Thymus (tissue), 11 donors: ENCODE results near the gene CCL14. TPM values are rescaled to one million over a fixed set of nuclear protein-coding genes. Genes with fewer than 3 reads are reported as not detected.

Source experiments
- DNase-seq, 9 donors: peaks; one replicate each; pipeline ENCODE4 v3.0.0-alpha.2; 2013; ENCODE audit warnings: low spot score in 9 of 9, low read depth in 6 of 9, missing footprints in 1 of 9
- H3K27ac ChIP-seq, 2 donors: one replicate each; pipeline ENCODE4 v1.5.1; 2013; ENCODE audit warnings: control low read depth in 1 of 2, low read depth in 1 of 2, low read length in 1 of 2, mild to moderate bottlenecking in 1 of 2, moderate library complexity in 1 of 2
- H3K27me3 ChIP-seq, 2 donors: one replicate each; pipeline ENCODE4 v1.5.1; 2013; ENCODE audit warnings: low read length in 1 of 2; ENCODE audit not compliant: control insufficient read depth in 2 of 2, insufficient read depth in 1 of 2
- H3K36me3 ChIP-seq, 2 donors: one replicate each; pipeline ENCODE4 v1.5.1; 2013; ENCODE audit warnings: low read length in 1 of 2, mild to moderate bottlenecking in 1 of 2, moderate library complexity in 1 of 2; ENCODE audit not compliant: control insufficient read depth in 2 of 2, insufficient read depth in 2 of 2
- H3K4me1 ChIP-seq, 2 donors: one replicate each; pipeline ENCODE4 v1.5.1; 2013; ENCODE audit warnings: low read length in 2 of 2; ENCODE audit not compliant: control insufficient read depth in 2 of 2, insufficient read depth in 2 of 2
- H3K4me3 ChIP-seq, 2 donors: one replicate each; pipeline ENCODE4 v1.5.1; 2013; ENCODE audit warnings: low read length in 2 of 2, control low read depth in 1 of 2, mild to moderate bottlenecking in 1 of 2
- H3K9me3 ChIP-seq, 2 donors: one replicate each; pipeline ENCODE4 v1.5.1; 2013; ENCODE audit warnings: low read length in 1 of 2, mild to moderate bottlenecking in 1 of 2; ENCODE audit not compliant: control insufficient read depth in 2 of 2, insufficient read depth in 1 of 2
- WGBS: extraction: QIAGEN DNeasy Blood & Tissue Kit; methylation state at CpG from one replicate; pipeline ENCODE4 v1.1.7; 2013; 5-methylcytosine and 5-hydroxymethylcytosine counted together
- polyA plus RNA-seq: library from polyadenylated mRNA; stranded (reverse); fragments of 200-250 nt; gene quantifications from one replicate; pipeline ENCODE4 v1.2.3, GENCODE V29; 2013
- total RNA-seq: library from RNA; stranded (reverse); fragments of 120-200 nt; gene quantifications from one replicate; pipeline ENCODE4 v1.2.4, GENCODE V29; 2013
- donor health status: healthy.

Gene CCL14
- total and polyA plus RNA-seq, 2 donors: 4.1 to 94.2 TPM

DNA sequence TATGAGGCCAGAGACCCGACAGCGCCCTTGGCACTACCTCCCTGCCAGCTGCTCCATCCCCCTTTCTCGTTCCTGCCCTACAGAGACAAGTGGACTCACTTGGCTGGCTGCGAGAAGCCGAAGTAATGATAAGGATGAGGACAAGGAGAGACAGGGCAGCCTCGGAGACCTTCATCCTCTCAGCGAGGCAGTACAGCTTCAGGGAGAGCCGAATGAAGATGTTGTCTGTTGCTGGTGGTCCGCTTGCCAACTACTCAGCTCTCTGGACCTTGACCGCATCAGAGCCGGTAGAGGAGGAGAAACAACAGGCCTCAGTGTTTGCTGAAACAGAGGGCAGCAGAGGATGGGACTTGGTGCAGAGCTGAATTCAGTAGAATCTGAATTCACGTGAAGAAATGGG, 5.3 kb downstream of the CCL14 start, which contains the start of gene CCL16:
CCL16 (minus strand) TSS at position 252 of the 400 bp plus-strand sequence; CDS start at position 175, 77 bp downstream.
- no peak within 1 kb of the TSS for H3K4me3 ChIP-seq
- H3K27ac ChIP-seq: no peak within 1 kb of the TSS
- H3K27me3 ChIP-seq: no peaks in the 10 kb centered on the region
- no peaks in the 10 kb centered on the region for H3K9me3 ChIP-seq
- WGBS: 96% methylated on average over 12 of the region's 12 CpGs
- no peak for DNase-seq
- no peaks in the 10 kb centered on the region for H3K36me3 ChIP-seq
- H3K4me1 ChIP-seq: no peaks in the 10 kb centered on the region

DNA sequence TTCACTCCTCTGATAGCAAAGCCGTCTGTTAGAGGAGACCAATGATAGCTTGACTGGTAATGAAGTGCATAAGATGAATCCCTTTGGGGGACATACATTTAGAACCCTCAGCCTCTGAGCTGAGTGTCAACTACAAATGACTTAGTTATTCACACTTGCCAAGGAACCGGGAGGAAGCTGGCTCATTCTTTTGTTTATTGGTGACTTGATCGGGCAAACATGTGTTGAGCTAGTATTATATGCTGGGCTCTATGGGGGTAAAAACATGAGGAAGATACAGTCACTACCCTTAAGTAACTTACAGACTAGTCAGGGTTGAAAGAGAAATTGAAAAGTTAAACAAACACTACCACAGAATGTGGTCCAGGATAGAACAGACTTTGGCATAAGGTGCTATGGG, 8.2 kb downstream of the CCL14 start:
- Histone ChIP-seq H3K4me1 (no peaks in the 10 kb centered on the region), H3K27ac (no peak overlapping the region), H3K36me3 (no peaks in the 10 kb centered on the region), H3K27me3 (no peaks in the 10 kb centered on the region), H3K4me3 (no peak overlapping the region), H3K9me3 (no peaks in the 10 kb centered on the region)
- WGBS: 97% methylated on average over 3 of the region's 3 CpGs
- no peak for DNase-seq

DNA sequence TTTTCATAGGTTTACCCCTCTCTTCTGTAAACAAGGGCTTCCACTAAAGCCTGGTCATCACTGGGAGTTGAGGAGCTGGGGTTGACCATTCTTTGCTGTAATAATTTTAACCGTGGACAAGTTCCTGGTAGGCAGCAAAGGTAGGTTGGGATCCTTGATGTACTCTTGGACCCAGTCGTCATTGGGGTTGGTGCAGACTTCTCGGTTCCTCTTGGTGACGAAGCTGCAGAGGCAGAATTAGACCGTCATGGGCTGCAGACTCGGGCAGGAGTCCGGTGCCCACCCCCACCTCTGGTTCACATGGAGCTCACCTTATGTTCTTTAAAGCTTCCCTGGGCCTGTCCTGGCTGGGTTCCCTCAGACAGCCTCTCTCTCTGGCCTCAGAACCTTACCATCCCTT, 9.0 kb downstream of the CCL14 start:
- H3K4me1 ChIP-seq: no peaks in the 10 kb centered on the region
- H3K27me3 ChIP-seq: no peaks in the 10 kb centered on the region
- no peak overlapping the region for H3K4me3 ChIP-seq
- no peaks in the 10 kb centered on the region for H3K36me3 ChIP-seq
- no peak overlapping the region for H3K27ac ChIP-seq
- 95% methylated on average over 7 of the region's 7 CpGs for WGBS
- H3K9me3 ChIP-seq: no peaks in the 10 kb centered on the region
- DNase-seq: no peak

DNA sequence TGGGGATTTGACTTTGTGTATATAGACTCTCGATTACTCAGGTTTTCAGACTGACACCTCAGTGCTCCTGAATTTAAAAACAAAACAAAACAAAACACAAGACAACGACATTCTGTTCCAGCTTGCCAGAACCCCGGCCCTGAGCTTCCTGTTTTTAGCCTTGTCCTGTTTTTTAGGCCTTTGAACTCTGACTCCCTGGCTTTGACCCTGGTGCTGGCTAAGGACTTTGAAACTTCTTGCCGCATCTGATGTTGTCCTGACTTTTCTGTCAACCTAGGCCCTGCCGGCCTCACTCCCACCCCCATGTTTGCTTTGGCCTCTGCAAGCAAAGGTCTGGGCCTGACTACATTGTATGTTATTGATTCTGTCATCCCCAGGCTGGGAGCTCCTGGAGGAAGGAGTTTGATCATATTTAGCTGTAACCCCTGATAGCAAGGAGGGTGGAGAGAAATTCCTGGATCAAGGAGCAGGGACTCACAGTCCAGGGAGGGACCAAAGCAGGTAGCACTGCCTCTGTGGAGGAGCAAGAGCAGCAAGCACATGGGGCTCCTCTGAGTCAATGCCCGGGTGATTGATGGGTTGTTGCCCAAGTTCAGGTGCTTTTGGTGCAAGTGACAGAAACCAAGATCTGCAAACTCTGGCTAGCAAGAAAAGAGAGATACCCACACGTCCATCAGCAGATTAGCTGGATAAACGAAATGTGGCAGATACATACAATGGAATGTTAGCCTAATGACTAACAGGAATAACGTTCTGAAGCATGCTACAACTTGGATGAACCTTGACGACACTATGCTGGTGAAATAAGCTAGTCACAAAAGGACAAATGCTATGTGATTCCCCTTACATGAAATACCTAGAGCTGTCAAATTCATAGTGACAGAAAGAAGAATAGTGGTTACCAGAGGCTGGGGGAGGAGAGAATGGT, 12.9 kb downstream of the CCL14 start:
- no peak overlapping the region for H3K27ac ChIP-seq
- no peaks in the 10 kb centered on the region for H3K4me1 ChIP-seq
- H3K27me3 ChIP-seq: no peaks in the 10 kb centered on the region
- no peak overlapping the region for H3K4me3 ChIP-seq
- WGBS: 82% methylated on average over 10 of the region's 10 CpGs
- no peaks in the 10 kb centered on the region for H3K36me3 ChIP-seq
- no peak for DNase-seq
- no peaks in the 10 kb centered on the region for H3K9me3 ChIP-seq

DNA sequence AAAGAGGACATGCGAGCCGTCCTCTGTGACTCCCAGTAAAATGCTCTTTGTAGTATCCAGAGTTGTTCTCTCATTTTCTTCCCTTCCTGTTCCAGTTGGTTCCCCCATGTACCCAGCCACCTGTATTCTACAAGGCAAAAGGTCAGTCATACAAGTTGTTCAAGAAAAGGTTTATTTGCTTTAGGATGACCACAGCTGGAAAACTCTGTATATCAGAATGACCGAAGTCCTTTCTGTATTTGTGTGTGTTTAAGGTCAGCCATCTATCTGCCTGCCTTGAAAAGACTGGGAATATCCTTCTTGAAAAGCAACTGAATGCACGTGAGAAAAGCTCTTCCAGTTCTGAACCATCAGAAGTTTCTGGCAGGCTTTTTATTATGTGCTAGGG, 13.6 kb downstream of the CCL14 start:
- Histone ChIP-seq H3K27ac (no peak overlapping the region), H3K4me1 (no peaks in the 10 kb centered on the region), H3K27me3 (no peaks in the 10 kb centered on the region), H3K36me3 (no peaks in the 10 kb centered on the region), H3K4me3 (no peak overlapping the region), H3K9me3 (no peaks in the 10 kb centered on the region)
- DNase-seq: no peak
- WGBS: 95% methylated on average over 4 of the region's 4 CpGs

DNA sequence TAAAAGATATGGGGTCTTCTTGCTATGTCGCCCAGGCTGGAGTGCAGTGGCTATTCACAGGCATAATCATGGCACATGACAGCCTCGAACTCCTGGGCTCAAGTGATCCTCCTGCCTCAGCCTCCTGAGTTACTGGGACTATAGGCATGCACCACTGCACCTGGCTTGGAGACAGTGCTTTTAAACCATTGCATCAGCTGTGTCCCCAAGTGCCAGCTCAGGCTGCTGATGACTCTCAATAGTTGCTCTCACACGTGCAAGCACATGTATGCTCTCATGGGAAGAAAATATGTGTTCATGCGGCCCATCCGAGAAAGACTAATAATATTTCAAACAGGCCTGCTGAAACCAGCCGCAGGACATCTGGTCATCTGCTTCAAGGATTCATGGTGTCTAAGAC, 14.0 kb downstream of the CCL14 start:
- no peak overlapping the region for H3K27ac ChIP-seq
- H3K4me3 ChIP-seq: no peak overlapping the region
- WGBS: 88% methylated on average over 6 of the region's 6 CpGs
- no peaks in the 10 kb centered on the region for H3K27me3 ChIP-seq
- H3K36me3 ChIP-seq: no peaks in the 10 kb centered on the region
- H3K4me1 ChIP-seq: no peaks in the 10 kb centered on the region
- no peak for DNase-seq
- no peaks in the 10 kb centered on the region for H3K9me3 ChIP-seq

DNA sequence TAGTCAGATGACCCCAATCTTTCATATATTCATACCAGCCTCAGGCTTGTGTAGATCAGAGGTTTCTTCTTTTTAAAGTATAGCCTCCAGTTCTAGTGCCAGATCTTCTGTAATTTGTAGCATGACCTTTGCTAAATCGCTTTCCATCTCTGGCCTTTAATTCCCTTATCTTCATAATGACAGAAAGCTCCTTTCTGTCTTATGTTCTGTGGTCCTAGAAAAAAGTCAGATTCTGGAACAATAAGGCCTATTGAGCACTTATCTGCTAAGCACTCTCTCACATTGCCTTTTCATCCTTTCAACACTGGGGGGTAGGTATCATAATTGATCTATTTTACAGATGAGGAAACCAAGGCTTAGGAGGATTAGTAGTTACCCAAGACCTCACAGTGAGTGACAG, 14.5 kb downstream of the CCL14 start:
- Histone ChIP-seq H3K4me1 (no peaks in the 10 kb centered on the region), H3K36me3 (no peaks in the 10 kb centered on the region), H3K9me3 (no peaks in the 10 kb centered on the region), H3K27ac (no peak overlapping the region), H3K4me3 (no peak overlapping the region), H3K27me3 (no peaks in the 10 kb centered on the region)
- 100% methylated on average over 1 of the region's 1 CpG for WGBS
- DNase-seq: no peak

DNA sequence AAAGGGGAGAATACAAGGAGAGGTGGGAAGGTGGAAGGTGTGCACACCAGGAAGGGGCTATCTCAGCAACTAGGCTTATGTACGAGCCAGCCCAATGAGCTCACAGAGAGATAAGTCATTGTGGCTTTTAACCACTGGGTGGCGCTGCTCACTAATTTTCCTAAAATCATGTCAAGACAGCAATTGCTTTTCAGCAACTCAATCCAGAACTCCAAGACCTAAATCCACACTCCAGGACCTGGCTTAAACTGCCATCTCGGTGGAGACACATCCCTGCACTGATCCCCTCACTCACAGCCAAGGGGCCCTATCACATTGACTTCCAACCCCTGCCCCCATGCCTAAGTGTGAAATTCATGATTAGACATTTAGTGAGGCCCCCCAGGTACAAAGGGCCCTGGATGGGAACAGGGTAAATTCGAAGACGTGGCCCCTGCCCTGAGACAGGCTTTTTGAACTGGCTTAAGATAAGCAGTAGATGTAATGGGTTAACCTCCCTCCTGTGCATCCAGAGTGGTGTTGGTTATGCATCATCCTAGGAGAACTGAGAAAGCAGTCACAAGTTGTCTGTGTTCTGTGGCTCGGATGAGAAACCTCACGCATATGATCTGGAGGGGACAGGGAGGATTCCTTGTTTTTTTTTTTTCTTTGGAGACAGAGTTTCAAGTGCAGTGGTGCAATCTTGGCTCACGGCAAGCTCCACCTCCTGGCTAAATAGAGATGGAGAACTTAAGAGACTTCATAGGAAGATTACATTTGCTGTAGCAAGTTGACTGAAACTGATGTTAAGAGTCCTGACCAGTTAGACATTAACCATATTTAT, 16.8 kb downstream of the CCL14 start:
- no peaks in the 10 kb centered on the region for H3K36me3 ChIP-seq
- 53% methylated on average over 8 of the region's 8 CpGs for WGBS
- H3K4me3 ChIP-seq: no peak overlapping the region
- DNase-seq: peak; percentile 30 to 82 (median 63)
- no peaks in the 10 kb centered on the region for H3K4me1 ChIP-seq
- no peaks in the 10 kb centered on the region for H3K9me3 ChIP-seq
- no peaks in the 10 kb centered on the region for H3K27me3 ChIP-seq
- H3K27ac ChIP-seq: no peak overlapping the region

DNA sequence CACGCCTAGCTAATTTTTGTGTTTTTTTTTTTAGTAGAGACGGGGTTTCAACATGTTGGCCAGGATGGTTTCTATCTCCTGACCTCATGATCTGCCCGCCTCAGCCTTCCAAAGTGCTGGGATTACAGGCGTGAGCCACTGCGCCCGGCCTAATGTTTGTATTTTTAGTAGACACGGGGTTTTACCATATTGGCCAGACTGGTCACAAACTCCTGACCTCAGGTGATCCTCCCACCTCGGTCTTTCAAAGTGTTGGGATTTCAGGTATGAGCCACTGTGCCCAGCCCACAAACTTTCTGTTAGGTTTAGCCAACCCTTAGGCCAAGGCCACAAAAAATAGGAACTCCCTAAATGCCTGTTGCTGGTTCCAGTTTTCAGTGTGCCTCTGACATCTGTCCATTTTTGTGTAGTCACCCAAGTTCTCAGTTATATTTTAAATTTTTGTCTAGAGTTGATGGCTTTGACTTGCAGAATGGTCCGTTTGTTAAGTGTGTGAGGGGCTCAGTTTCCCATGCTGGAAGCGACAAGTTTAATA, 17.9 kb downstream of the CCL14 start:
- Histone ChIP-seq H3K4me1 (no peaks in the 10 kb centered on the region), H3K27me3 (no peaks in the 10 kb centered on the region), H3K9me3 (no peaks in the 10 kb centered on the region), H3K36me3 (no peaks in the 10 kb centered on the region), H3K27ac (no peak overlapping the region), H3K4me3 (no peak overlapping the region)
- no peak for DNase-seq
- WGBS: 93% methylated on average over 10 of the region's 10 CpGs
